ENCODE measurements around the gene RCSD1. TPM values are rescaled to one million over a fixed set of nuclear protein-coding genes. Genes with fewer than 3 reads are reported as not detected.

RCSD1 gene
- total and polyA plus RNA-seq, 2 experiments from 2014 or later, result 0.77 to 0.80 TPM

- no peak overlapping the region for H2AFZ ChIP-seq
These were observed 26.6 kb downstream of the RCSD1 start for GRCh38 chr1:167656657-167657056.

GRCh38 chr1:167658574-167659328, 28.7 kb downstream of the RCSD1 start:
- no peak overlapping the region for H3K27ac ChIP-seq
- no peaks in the 10 kb centered on the region for H3K36me3 ChIP-seq (replicated peaks; ENCODE audit: insufficient read depth, low read depth)
- no peaks in the 10 kb centered on the region for H3K9me3 ChIP-seq (ENCODE audit: low read depth)
- H3K4me1 ChIP-seq (ENCODE audit: insufficient read depth), result peaks cover 10% of the 10 kb centered on the region
- no peak for TF ChIP-seq EZH2 (IDR thresholded peaks at IDR 0.05; ENCODE audit: borderline replicate concordance)
- no peak for TF ChIP-seq EZH2phosphoT487 (IDR thresholded peaks at IDR 0.05; ENCODE audit: low read depth, severe bottlenecking, unreplicated experiment)
- TF ChIP-seq CTCF (IDR thresholded peaks at IDR 0.05; ENCODE audit: poor library complexity), result no peak
- no peak overlapping the region for H3K4me3 ChIP-seq
- no peaks in the 10 kb centered on the region for H4K20me1 ChIP-seq (ENCODE audit: insufficient read depth, poor library complexity, severe bottlenecking)
- WGBS (ENCODE audit: low lambda C conversion rate, missing lambda C conversion rate), result 68% methylated on average over 9 of the region's 10 CpGs
- no peak overlapping the region for H2AFZ ChIP-seq
- no peak overlapping the region for H3K4me2 ChIP-seq
- DNase-seq (ENCODE audit: low spot score), result no peak
- no peaks in the 10 kb centered on the region for H3K9me2 ChIP-seq (replicated peaks; ENCODE audit: insufficient read depth)
- H3K27me3 ChIP-seq, result no peaks in the 10 kb centered on the region
- no peaks in the 10 kb centered on the region for H3K79me2 ChIP-seq

More at GRCh38 chr1:167656657-167657056, 26.6 kb downstream of the RCSD1 start:
- TF ChIP-seq EZH2 (IDR thresholded peaks at IDR 0.05; ENCODE audit: borderline replicate concordance), result no peak
- TF ChIP-seq EZH2phosphoT487 (IDR thresholded peaks at IDR 0.05; ENCODE audit: low read depth, severe bottlenecking, unreplicated experiment), result no peak
- TF ChIP-seq CTCF (IDR thresholded peaks at IDR 0.05; ENCODE audit: poor library complexity), result no peak
- Histone ChIP-seq H3K4me3 (no peak overlapping the region), H3K27me3 (no peaks in the 10 kb centered on the region), H3K27ac (no peak overlapping the region), H3K9me3 (ENCODE audit: low read depth) (no peaks in the 10 kb centered on the region), H3K9me2 (replicated peaks; ENCODE audit: insufficient read depth) (no peaks in the 10 kb centered on the region), H3K79me2 (no peaks in the 10 kb centered on the region), H4K20me1 (ENCODE audit: insufficient read depth, poor library complexity, severe bottlenecking) (no peaks in the 10 kb centered on the region), H3K4me2 (no peak overlapping the region), H3K36me3 (replicated peaks; ENCODE audit: insufficient read depth, low read depth) (no peaks in the 10 kb centered on the region), H3K4me1 (ENCODE audit: insufficient read depth) (peaks cover 5% of the 10 kb centered on the region)
- WGBS (ENCODE audit: low lambda C conversion rate, missing lambda C conversion rate), result 93% methylated on average over 2 of the region's 2 CpGs
- DNase-seq (ENCODE audit: low spot score), result no peak

GRCh38 chr1:167659450-167659849, 29.4 kb downstream of the RCSD1 start:
- Histone ChIP-seq H4K20me1 (ENCODE audit: insufficient read depth, poor library complexity, severe bottlenecking) (no peaks in the 10 kb centered on the region), H3K27me3 (no peaks in the 10 kb centered on the region), H3K79me2 (no peaks in the 10 kb centered on the region), H3K4me1 (ENCODE audit: insufficient read depth) (peaks cover 10% of the 10 kb centered on the region), H3K36me3 (replicated peaks; ENCODE audit: insufficient read depth, low read depth) (no peaks in the 10 kb centered on the region), H3K4me3 (no peak overlapping the region), H3K4me2 (no peak overlapping the region), H3K9me2 (replicated peaks; ENCODE audit: insufficient read depth) (no peaks in the 10 kb centered on the region), H2AFZ (no peak overlapping the region), H3K9me3 (ENCODE audit: low read depth) (no peaks in the 10 kb centered on the region), H3K27ac (no peak overlapping the region)
- WGBS (ENCODE audit: low lambda C conversion rate, missing lambda C conversion rate), result 60% methylated on average over 3 of the region's 3 CpGs
- TF ChIP-seq CTCF (IDR thresholded peaks at IDR 0.05; ENCODE audit: poor library complexity) (no peak), EZH2phosphoT487 (IDR thresholded peaks at IDR 0.05; ENCODE audit: low read depth, severe bottlenecking, unreplicated experiment) (no peak), EZH2 (IDR thresholded peaks at IDR 0.05; ENCODE audit: borderline replicate concordance) (no peak)
- DNase-seq (ENCODE audit: low spot score), result peak; percentile 28

Data from hepatocyte (in vitro differentiated cells).